Urothelium cell line (cell line): ENCODE data around the gene COX17.

Source experiments
- DNase-seq: peaks from one replicate; pipeline ENCODE4 v3.0.0; 2011; ENCODE audit warnings: low spot score, mixed read lengths
- FAIRE-seq: peaks from 2 replicates; lab custom pipeline; 2011; peaks lifted over from hg19 to GRCh38; lab: Jason Lieb, UNC

Gene COX17

GRCh38 chr3:119675188-119675874 lies 1.9 kb downstream of the COX17 start:
- FAIRE-seq: no peak
- DNase-seq: no peak

DNA sequence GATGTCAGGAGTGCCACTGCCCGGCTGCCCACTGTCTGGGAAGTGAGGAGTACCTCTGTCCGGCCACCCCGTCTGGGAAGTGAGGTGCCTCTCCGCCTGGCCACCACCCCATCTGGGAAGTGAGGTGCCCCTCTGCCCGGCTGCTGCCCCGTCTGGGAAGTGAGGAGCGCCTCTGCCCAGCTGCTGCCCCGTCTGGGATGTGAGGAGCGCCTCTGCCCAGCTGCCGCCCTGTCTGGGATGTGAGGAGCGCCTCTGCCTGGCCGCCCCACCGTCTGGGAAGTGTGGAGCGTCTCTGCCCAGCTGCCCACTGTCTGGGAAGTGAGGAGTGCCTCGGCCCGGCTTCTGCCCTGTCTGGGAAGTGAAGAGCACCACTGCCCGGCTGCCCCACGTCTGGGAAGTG lies 3.3 kb downstream of the COX17 start:
- FAIRE-seq (no peak), DNase-seq (no peak)

DNA sequence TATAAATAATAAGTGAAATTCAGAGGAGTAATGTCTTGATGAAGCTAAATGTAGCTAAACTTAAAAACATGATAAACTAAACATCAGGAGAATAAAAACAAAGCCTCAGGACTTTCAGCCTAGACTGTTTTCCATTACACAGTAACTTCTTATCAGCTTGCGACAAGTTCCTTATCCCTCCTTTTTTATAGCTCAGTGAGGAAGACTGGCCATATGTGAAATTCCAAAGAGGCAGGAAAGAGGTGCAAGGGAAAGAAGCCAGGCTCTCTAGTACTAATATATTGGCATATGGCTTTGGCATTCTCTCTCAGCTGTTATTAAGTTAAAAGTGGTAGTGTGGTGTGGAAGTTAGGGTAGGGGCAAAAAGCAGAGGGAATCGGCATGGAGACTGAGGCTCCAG lies 4.4 kb downstream of the COX17 start:
- DNase-seq (no peak), FAIRE-seq (no peak)

DNA sequence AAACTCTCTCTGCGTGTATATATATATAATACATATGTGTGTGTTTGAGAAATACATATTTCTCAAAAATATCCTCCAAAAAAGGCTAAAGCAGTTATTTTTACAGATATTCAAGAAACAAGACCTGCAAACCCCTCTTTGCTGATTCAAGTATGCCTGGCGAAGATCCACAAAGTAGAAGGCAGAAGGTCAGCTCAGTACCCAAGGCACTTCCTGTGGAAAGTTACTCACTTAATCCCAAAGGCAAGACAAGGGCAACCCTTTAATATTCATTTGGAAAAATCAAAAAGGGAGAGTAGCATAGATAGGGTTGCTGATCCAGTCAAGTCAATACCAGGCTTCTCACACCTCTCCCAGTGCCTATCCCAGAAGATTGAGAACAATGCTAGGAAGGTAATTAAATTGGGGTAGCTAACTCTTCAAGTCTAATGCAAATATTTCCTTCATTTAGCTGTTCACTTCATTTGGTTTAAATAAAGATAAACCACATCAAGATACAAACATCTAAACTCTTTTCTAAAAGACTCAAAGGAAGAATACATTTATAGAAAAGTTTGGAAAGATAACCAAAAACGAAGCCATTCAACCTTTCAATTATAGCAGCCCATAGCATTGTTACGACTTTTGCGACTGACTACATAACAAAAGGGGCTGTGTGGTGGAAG lies 7.2 kb downstream of the COX17 start:
- DNase-seq (no peak), FAIRE-seq (no peak)

DNA sequence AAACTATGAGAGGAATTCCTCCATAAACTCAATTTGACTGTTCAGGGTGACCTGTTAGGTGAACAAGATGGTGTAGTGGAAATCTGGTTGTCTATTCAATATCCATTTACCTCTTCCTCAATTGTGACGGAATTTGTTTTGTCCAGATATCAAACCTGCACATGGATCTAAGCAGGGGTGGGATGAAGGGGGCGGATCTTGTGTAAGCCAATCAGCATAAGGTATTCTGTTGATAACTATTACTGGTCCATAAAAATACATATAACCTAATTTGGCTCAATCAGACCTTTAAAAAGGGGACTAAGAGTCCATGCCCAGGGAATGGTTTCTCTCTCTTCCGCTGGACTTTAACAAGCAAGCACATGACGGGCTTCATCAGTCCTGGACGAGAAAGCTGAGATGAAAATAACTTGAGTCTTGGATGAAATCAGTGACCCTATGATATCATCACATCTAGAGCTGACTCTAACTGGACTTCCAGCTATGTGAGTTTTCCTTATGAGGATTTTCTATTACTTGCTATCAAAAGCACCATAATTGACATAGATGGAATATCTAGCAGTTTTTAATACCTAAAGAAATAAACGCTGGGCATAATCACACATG lies 11.1 kb downstream of the COX17 start:
- FAIRE-seq: no peak

GRCh38 chr3:119664850-119665379 lies 12.3 kb downstream of the COX17 start:
- no peak for DNase-seq
- no peak for FAIRE-seq

More for the DNA sequence above, 11.1 kb downstream of the COX17 start:
- no peak for DNase-seq

- DNase-seq (no peak), FAIRE-seq (no peak)
Observed at GRCh38 chr3:119664370-119664769, 12.8 kb downstream of the COX17 start.

GRCh38 chr3:119663885-119664284 lies 13.3 kb downstream of the COX17 start:
- FAIRE-seq (no peak), DNase-seq (no peak)

DNA sequence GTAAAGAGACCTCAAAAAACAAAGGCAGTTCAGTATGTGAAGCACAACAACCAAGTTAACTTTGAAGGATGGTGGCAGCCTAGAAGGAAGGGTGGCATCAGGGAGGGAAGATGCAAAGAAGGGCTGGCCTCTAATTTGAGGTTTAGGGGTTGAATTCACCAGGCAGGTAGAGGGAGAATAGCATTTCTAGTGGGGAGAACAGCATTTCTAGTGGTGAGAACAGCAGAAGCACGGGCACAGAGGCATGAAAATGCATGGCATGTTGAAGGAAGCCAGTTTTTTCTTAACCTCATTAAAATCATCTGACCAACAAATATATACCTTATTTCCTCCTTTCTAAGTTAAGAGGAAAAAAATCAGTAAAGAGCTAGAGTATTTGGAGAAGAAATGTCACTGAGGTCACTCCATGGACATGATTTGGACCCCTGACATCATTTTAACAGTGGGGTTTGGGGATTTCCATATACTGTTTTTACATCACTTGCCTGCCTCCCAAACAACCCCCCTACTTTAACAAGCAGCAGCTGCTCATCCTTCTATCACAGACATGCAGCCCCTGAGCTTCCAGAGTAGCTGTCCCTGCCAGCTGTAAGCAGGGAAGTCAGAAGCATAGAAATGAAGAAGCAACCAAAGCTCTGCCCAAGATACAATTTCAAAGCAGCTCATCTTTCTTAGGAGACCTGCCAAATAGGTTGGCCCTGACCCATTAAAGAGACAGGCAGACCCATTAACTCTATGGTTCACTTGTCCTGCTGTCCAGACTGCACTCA lies 14.4 kb downstream of the COX17 start:
- FAIRE-seq (no peak), DNase-seq (no peak)

DNA sequence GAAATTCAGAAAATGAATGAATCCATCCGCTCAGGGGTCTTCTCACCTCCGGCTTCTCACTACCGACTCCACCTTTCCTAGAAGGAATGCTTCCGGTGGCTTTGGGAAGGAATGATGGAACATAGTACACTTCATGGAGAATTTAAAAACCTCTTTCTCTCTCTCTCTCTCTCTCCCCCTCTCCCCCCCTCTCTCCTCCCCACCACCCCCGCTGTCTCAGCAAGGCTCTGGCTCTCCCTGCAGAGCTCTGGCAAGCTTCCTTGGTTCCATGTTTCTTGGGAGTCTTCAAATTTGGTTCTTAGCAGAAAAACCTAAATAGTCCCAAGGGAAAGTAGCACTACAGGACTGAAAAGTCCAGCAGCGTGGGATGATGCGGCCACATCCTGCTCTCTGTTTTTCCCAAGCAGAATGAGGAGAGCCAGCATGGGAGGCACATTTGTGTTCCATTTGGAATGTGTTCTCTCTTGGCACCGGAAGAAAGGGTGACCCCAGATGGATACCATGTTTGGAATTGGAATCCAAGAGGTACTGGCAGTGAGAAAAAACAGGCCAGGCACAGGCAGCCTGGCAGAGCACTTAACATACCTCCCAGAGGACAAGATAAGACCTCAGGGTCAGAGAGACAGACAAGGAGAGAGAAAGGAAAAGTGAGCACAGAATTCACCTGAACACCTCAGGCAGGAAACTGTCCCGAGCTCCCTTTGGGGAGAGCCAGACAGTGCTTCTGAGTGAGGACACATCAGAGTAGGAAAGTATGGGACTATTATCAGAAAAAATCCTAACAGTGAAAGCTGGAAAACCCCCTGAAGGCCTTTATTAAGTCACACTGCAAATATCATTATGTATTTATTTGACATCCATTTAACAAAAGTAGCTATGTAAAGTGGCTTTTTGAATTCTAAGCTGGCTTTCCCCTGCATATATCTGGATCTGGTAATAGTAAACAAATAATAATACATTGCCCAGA lies 16.4 kb downstream of the COX17 start, which contains the start of gene POPDC2:
POPDC2 (minus strand) TSS at position 116 of the 967 bp plus-strand sequence. CDS start 166 bp downstream, outside the sequence.
- FAIRE-seq (no peak), DNase-seq (no peak)

DNA sequence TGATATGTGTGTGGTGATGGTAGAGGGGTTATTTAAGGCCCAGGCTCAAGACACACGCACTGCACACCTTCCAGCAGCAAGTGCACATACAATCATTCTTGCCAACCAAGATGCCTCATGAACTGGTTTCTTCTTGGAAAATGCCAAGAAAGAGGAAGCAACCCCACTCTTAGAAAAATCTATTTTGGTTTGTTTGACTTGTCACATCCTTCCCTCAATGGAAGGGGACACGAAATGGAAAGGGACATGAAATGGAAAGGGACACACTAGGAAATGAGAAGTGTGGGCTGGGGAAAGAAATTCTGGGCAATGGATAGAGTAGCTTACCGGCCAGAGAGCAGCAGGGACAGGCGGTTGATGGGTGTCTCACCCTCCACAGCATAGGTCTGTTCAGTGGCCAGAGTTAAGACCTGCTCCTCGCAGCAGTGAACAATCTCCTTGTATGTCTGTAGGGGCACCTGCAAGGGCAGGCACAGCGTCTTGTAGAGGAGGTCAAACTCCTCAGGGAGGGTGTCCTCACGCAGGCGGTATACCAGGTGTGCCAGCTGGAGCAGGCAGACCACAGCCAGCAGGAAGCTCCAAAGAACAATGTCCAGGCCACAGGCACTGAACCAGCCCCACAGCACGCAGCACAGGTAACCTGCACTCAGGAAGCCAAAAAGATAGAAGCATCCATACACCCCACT lies 17.5 kb downstream of the COX17 start:
- FAIRE-seq (no peak), DNase-seq (no peak)

GRCh38 chr3:119658994-119659393 lies 18.2 kb downstream of the COX17 start:
- DNase-seq: no peak

DNA sequence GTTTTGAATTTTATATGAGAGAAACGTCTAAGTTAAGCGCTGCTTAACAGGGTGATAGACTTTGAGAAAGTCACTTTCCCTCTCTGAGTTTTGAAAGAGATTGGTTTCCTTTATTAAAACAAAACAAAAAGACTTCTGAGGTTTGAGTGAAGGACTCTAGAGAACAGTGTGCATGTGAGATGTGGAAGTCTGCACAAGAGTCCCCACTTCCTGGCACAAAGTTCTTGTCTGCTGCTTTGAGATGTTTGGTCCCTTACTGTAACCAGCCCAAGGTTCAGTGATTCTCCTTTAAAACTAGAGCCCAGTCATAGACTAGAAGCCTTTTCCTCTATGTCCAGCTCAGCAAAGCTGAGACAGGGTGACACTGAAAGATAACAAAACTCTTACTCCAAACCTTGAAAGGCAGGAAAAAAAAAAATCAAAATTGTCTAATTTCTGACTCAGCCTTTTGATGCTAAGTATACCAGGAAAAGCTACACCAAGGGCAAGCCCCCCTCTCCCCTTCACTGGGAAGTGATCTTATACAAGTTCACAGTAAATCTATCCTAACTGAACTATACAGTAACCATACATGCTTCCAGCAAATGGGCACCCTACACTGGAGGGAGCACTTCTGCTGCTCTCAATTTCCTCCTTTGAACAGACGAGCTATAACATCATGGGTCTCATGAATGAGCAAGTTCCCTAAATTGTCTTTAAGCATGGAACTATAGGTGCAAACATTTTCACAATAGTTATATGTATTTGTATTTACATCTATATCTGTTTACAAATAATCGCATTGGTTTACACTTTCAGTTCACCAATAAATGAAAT lies 19.1 kb downstream of the COX17 start:
- DNase-seq (no peak), FAIRE-seq (no peak)

More at GRCh38 chr3:119658994-119659393, 18.2 kb downstream of the COX17 start:
- FAIRE-seq: no peak

- no peak for FAIRE-seq
- DNase-seq: no peak
Observed at GRCh38 chr3:119653876-119654275, 23.3 kb downstream of the COX17 start.

DNA sequence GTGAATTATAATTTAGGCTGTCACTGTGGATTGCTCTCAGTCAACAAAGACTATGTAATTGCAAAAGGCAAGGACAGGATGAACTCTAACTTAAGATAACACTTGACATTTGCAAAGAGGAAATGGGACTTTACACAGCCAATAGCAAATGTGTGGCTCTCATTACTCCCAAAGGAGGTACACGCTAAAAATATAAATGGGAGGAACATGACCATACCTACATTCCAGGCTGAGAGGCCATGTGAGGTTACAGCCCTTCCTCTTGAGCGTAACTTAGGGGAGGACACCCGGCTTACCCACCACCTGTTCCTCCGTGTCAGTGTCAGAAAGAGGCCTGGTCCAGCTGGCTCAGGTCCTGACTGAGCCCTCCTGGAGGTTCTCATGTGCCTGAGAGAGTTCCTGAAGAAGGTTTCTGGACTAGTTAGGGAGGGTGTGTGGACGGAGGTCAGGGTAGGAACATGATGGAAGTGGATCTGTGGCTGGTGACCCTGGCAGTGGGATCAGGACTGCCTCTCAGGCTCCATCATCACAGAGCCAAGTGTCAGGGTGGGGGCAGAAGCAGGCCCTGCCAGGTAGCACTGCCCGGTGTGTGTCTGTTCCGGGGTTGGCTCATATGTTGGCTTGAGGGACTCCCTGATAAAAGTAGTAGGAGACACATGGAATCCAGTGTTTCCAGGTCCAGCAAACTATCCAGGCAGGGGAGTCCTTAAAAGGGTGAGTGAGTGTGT lies 24.7 kb downstream of the COX17 start:
- no peak for DNase-seq
- FAIRE-seq: peak; percentile 9

DNA sequence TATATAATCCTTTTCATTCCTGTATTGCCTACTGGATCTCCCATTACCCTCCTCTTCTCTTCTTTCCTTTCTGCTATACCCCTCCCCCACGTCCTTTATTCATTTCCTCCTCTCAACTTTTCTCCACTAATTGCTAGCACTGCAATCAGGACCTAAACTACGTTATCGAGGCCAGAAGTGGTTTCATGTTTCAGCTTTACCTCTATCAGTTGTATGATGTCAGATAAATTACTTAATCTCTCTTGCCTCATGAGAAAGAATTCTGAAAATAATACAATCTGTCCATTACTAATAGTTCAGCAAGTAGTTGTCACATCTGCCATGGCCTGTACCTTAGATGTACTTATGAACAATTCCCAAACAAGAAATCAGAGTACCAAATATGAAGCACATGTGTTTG lies 27.4 kb downstream of the COX17 start:
- FAIRE-seq (no peak), DNase-seq (no peak)

GRCh38 chr3:119647843-119648575 lies 29.2 kb downstream of the COX17 start:
- DNase-seq (no peak), FAIRE-seq (no peak)
